OCI-LY1 (cell line): ENCODE results near the gene TRAPPC5.

ENCODE experiments used
- EZH2 ChIP-seq: fragments of 200-600 bp; sonication (generic), shearing (Covaris generic); IDR thresholded peaks from 2 replicates; pipeline ENCODE4 v1.8.0; 2017; ENCODE audit warnings: borderline replicate concordance, mixed run types, mild to moderate bottlenecking, antibody characterized with exemption, low read length, moderate library complexity, mixed read lengths
- TF ChIP-seq, protein P1 (sequence below): fragments of 200-600 bp; sonication (generic), shearing (Covaris generic); IDR thresholded peaks from 2 replicates; pipeline ENCODE4 v1.5.1; 2017; ENCODE audit warnings: mild to moderate bottlenecking, antibody characterized with exemption, low read length, moderate library complexity, mixed read lengths

DNA sequence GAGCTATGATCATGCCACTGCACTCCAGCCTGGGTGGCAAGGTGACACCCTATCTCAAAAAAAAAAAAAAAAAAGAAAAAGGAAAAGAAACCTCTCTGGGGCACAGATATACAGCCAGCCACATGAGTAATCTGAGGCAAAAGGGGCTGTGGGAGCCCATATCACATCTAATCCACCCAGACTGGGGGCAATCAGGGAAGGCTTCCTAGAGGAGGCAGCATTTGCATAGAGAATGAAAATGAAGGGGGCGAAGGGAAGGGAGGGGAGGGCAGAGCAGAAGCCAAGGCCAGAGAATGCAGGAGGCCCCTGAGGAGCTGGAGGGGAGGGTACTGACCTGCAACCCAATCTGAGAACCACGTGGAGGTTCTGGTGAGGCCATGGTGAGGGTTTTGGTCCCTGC is 30.5 kb upstream of the TRAPPC5 start:
- TF ChIP-seq, protein P1, sequence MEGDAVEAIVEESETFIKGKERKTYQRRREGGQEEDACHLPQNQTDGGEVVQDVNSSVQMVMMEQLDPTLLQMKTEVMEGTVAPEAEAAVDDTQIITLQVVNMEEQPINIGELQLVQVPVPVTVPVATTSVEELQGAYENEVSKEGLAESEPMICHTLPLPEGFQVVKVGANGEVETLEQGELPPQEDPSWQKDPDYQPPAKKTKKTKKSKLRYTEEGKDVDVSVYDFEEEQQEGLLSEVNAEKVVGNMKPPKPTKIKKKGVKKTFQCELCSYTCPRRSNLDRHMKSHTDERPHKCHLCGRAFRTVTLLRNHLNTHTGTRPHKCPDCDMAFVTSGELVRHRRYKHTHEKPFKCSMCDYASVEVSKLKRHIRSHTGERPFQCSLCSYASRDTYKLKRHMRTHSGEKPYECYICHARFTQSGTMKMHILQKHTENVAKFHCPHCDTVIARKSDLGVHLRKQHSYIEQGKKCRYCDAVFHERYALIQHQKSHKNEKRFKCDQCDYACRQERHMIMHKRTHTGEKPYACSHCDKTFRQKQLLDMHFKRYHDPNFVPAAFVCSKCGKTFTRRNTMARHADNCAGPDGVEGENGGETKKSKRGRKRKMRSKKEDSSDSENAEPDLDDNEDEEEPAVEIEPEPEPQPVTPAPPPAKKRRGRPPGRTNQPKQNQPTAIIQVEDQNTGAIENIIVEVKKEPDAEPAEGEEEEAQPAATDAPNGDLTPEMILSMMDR = no peak
- no peak for TF ChIP-seq EZH2
